ENCODE measurements around the gene CD300LF. TPM values are rescaled to one million over a fixed set of nuclear protein-coding genes. Genes with fewer than 3 reads are reported as not detected.

The CD300LF gene
- total RNA-seq, 2 experiments from 2014 or later: not detected

DNA sequence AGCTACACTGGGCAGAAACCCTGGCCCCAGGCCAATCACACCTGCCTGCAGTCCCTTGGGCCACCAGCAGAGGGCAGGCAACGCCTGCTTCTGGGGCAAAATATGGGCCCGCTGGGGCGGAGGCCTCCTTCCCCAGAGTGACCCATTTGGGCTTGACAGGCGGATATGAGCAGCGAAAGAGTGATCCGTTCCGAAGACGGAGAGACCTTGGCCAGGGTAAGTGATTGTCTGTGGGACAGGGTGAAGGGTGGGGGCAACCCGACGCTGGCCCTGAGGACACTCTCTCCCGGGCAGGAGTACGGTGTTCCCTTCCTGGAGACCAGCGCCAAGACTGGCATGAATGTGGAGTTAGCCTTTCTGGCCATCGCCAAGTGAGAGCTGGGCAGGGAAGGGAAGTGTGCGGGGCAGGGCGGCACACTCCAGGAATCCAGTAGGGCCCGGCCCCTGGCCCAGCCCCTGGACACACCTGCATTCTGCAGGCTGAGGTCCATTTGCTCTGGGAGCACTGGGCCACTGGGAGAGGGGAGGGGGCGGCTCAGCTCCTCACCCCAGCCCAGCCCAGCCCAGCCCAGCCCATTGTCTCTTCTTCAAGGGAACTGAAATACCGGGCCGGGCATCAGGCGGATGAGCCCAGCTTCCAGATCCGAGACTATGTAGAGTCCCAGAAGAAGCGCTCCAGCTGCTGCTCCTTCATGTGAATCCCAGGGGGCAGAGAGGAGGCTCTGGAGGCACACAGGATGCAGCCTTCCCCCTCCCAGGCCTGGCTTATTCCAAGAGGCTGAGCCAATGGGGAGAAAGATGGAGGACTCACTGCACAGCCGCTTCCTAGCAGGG is 32.2 kb upstream of the CD300LF start:
- no peaks in the 10 kb centered on the region for H3K9me3 Mint-ChIP-seq
- peaks cover 33% of the 10 kb centered on the region for H3K36me3 Mint-ChIP-seq (ENCODE audit: low read depth)
- peak overlapping the region; percentile 8 for H3K4me3 Mint-ChIP-seq
- H3K27me3 Mint-ChIP-seq: no peaks in the 10 kb centered on the region
- ChIA-PET POLR2A (interaction anchor here (0.8 to 9.2 kb wide), 11 partner anchors 9 to 128 kb away, joined by 3 to 98 read pairs (median 6); partner anchors contain the start of genes FDXR and NAT9), CTCF (interaction anchor here (0.5 to 4.7 kb wide), 23 partner anchors 8 to 235 kb away, joined by 3 to 77 read pairs (median 6); partner anchors contain the start of genes FDXR, NAT9 and RAB37)
- H3K4me1 Mint-ChIP-seq: peaks cover 72% of the 10 kb centered on the region
- DNase-seq: peak; percentile 89
- peak overlapping the region; percentile 91 for H3K27ac Mint-ChIP-seq

DNA sequence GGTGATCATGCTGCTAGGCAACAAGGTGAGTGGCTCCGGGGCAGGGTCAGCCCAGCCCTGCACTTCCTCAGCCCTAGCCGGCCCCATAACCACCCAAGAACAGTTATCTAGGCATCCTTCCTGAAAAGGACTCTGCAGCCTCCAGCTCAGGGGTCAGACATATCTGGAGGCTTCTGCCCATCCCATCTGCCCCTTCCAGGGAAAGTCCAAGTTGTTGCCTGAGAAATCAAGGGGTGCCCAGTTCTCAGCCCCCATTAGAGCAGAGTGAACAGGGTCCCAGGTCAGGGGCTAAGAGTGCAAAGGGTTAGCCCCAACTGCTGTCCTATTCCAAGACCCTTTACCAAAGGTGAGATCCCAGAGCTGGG is 31.6 kb upstream of the CD300LF start:
- H3K36me3 Mint-ChIP-seq (ENCODE audit: low read depth): peaks cover 28% of the 10 kb centered on the region
- peak overlapping the region; percentile 91 for H3K27ac Mint-ChIP-seq
- H3K9me3 Mint-ChIP-seq: no peaks in the 10 kb centered on the region
- ChIA-PET CTCF (interaction anchor here (0.5 to 4.7 kb wide), 12 partner anchors 7 to 236 kb away, joined by 3 to 77 read pairs (median 22); partner anchors contain the start of genes NAT9 and RAB37), POLR2A (interaction anchor here (1.2 to 9.2 kb wide), 6 partner anchors 10 to 128 kb away, joined by 3 to 98 read pairs (median 12); partner anchors contain the start of genes FDXR and NAT9)
- no peak overlapping the region for H3K4me3 Mint-ChIP-seq
- no peaks in the 10 kb centered on the region for H3K27me3 Mint-ChIP-seq
- H3K4me1 Mint-ChIP-seq: peaks cover 78% of the 10 kb centered on the region
- DNase-seq: no peak

DNA sequence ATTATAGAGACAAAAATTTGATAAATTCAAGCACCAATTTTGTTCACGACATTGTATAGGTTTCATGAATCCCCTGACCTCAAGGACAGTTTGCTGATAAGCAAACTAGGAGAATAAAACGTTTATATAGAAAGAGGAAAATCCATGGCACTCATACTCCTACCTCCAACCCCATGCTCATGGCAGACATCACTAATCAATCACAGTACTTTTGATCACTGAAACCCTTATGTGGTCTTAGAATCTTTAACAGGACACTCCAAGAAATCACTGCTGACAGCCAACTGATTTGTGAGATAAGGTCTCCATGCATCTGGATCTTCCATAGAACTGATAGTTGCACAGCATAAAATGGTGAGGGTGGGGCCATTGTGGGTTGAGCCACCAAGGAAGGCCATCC is 31.0 kb upstream of the CD300LF start:
- peak overlapping the region; percentile 91 for H3K27ac Mint-ChIP-seq
- H3K4me1 Mint-ChIP-seq: peaks cover 84% of the 10 kb centered on the region
- H3K9me3 Mint-ChIP-seq: no peaks in the 10 kb centered on the region
- DNase-seq: no peak
- POLR2A ChIA-PET: interaction anchor here (4.5 to 9.2 kb wide), 2 partner anchors 16 to 32 kb away, joined by 15 to 98 read pairs; partner anchors contain the start of gene NAT9
- no peaks in the 10 kb centered on the region for H3K27me3 Mint-ChIP-seq
- H3K4me3 Mint-ChIP-seq: no peak overlapping the region
- peaks cover 33% of the 10 kb centered on the region for H3K36me3 Mint-ChIP-seq (ENCODE audit: low read depth)
- CTCF ChIA-PET: interaction anchor here (0.9 to 4.7 kb wide), 8 partner anchors 14 to 118 kb away, joined by 4 to 77 read pairs (median 30); partner anchors contain the start of gene NAT9

DNA sequence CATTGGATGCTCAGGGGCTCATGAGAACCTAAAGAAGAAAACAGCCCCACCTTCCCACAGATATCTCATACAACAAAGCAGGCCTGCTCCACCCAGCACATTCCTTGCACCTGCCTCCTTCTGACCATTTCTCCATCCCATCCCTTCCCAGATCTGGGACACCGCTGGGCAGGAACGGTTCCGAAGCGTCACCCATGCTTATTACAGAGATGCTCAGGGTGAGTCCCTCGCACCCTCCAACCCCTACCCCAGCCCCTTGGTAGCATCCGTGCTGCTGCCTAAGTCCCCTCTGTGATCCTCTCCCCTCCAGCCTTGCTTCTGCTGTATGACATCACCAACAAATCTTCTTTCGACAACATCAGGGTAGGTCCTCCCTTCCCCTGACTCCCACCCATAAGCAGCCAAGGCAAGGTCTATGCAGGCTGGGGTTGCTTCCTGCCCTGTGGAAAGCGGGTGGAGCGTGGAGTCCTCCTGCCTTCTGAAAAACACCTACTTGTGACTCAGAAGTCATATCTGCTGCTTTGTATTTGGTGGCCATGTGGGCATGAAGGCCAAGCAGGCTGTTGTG is 30.3 kb upstream of the CD300LF start:
- no peak for DNase-seq
- ChIA-PET CTCF (interaction anchor here (0.7 to 2.8 kb wide), 11 partner anchors 8 to 219 kb away, joined by 3 to 39 read pairs (median 10); partner anchors contain the start of gene NAT9), POLR2A (interaction anchor here (0.8 to 2.8 kb wide), 9 partner anchors 8 to 130 kb away, joined by 3 to 18 read pairs (median 4); partner anchors contain the start of genes FDXR and NAT9)
- Mint-ChIP-seq H3K9me3 (no peaks in the 10 kb centered on the region), H3K27me3 (no peaks in the 10 kb centered on the region), H3K4me3 (peak overlapping the region; percentile 54), H3K27ac (peak overlapping the region; percentile 91), H3K36me3 (ENCODE audit: low read depth) (peaks cover 31% of the 10 kb centered on the region), H3K4me1 (peaks cover 91% of the 10 kb centered on the region)

DNA sequence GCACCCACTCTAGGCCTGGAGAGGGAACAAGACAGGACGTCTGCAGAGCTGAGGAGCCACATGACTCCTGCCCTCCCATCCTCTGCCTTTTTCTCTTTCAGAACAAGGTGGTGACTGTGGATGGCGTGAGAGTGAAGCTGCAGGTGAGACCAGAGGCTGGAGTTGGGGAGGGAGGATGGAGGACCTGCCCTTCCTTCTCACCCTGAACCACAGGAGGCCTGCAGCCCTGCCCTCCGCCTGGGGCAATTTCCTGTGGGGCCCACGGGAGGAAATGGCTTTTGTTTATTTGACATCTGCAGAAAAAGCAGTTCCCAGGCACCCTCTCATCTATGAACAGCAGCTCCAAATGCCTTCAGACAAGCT is 29.4 kb upstream of the CD300LF start:
- no peaks in the 10 kb centered on the region for H3K9me3 Mint-ChIP-seq
- peak; percentile 84 for DNase-seq
- peak overlapping the region; percentile 69 for H3K4me3 Mint-ChIP-seq
- ChIA-PET CTCF (interaction anchor here (0.6 to 2.8 kb wide), 15 partner anchors 9 to 220 kb away, joined by 3 to 39 read pairs (median 4); partner anchors contain the start of gene NAT9), POLR2A (interaction anchor here (0.7 to 2.8 kb wide), 10 partner anchors 9 to 131 kb away, joined by 3 to 18 read pairs (median 4); partner anchors contain the start of genes FDXR and NAT9)
- no peaks in the 10 kb centered on the region for H3K27me3 Mint-ChIP-seq
- peaks cover 31% of the 10 kb centered on the region for H3K36me3 Mint-ChIP-seq (ENCODE audit: low read depth)
- H3K4me1 Mint-ChIP-seq: peaks cover 91% of the 10 kb centered on the region
- peak overlapping the region; percentile 91 for H3K27ac Mint-ChIP-seq

DNA sequence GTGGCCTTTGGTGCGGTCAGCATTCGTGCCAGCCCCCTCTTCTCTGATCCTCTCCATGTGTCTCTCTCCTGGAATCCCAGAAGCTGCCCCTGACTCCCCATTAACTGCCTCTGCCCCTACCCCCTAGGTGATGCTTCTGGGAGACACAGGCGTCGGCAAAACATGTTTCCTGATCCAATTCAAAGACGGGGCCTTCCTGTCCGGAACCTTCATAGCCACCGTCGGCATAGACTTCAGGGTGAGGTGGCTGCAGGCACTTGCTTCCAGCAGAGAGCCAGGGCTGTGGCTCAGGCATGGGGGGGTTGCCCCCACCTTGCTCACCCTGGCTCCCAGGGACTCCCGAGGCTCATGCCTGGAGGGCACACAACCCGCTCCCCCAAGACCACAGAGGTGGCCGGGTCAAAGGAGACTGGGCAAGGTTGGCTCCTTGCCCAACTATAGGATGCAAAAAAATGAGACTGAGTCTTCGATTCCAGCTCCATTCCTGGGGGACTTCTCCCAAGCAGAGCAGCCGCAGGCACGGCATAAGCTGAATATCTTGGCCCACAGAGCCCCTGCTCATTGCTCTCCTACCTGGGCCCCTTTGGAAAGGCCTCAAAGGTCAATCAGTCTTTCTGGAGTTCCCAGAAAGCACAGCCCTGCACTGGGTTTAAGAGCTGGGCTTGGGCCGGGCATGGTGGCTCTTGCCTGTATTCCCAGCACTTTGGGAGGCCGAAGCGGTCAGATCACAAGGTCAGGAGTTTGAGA is 28.1 kb upstream of the CD300LF start:
- H3K4me3 Mint-ChIP-seq: no peak overlapping the region
- ChIA-PET CTCF (interaction anchor here (1.1 to 2.8 kb wide), 8 partner anchors 10 to 217 kb away, joined by 3 to 39 read pairs (median 12); no protein-coding TSS in a partner anchor), POLR2A (interaction anchor here (0.7 to 2.8 kb wide), 7 partner anchors 10 to 132 kb away, joined by 3 to 18 read pairs (median 8); partner anchors contain the start of gene FDXR)
- H3K27me3 Mint-ChIP-seq: peaks cover 5% of the 10 kb centered on the region
- no peak for DNase-seq
- peaks cover 31% of the 10 kb centered on the region for H3K36me3 Mint-ChIP-seq (ENCODE audit: low read depth)
- H3K4me1 Mint-ChIP-seq: peaks cover 86% of the 10 kb centered on the region
- H3K9me3 Mint-ChIP-seq: no peaks in the 10 kb centered on the region
- peak overlapping the region; percentile 91 for H3K27ac Mint-ChIP-seq

DNA sequence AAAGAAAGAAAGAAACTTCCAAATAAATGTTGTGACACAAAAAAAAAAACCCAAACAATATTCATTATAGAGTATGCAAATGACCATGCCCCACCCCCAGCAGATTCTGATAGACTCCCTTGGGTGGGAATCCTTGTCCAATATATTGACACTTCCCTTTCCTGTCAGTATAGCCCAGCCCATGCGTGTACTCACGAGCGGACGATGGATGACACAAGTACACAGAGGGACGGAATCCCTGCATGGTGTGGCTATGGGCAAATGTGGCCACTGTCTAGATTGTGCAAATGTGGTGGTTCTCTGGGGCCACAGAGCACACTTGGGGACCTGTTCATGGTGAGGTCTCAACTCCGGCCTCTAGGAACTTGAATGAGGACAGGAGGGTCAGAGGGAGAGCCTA is 27.4 kb upstream of the CD300LF start:
- H3K36me3 Mint-ChIP-seq (ENCODE audit: low read depth): peaks cover 31% of the 10 kb centered on the region
- peak overlapping the region; percentile 61 for H3K27ac Mint-ChIP-seq
- peaks cover 86% of the 10 kb centered on the region for H3K4me1 Mint-ChIP-seq

DNA sequence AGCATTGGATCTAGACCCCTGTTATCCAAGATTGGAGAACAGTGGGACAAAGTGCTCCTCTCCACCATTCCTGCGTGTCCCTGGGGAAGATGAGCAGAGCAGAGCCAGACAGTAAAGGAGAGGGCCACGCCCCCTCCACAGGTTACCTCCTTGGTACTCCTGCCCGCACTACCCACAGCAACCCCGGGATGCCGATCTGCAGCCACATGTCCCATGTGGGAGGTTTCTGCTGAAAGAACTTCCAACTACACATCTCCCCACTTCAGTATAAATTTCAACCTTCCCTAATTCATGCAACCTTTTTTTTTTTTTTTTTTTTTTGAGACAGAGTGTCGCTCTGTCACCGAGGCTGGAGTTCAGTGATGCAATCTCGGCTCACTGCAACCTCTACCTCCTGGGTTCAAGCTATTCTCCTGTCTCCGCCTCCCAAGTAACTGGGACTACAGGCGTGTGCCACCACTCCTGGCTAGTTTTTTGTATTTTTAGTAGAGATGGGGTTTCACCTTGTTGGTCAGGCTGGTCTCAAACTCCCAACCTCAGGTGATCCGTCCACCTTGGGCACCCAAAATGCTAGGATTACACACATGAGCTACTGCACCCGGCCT is 26.6 kb upstream of the CD300LF start:
- H3K4me3 Mint-ChIP-seq: peak overlapping the region; percentile 87
- H3K27ac Mint-ChIP-seq: peak overlapping the region; percentile 89
- H3K27me3 Mint-ChIP-seq: peaks cover 5% of the 10 kb centered on the region
- POLR2A ChIA-PET: interaction anchor here (1.0 to 4.6 kb wide), 11 partner anchors 8 to 777 kb away, joined by 3 to 44 read pairs (median 14); partner anchors contain the start of genes CD300A, FDXR, NAT9 and TSEN54
- CTCF ChIA-PET: interaction anchor here (0.5 to 6.2 kb wide), 9 partner anchors 7 to 273 kb away, joined by 3 to 255 read pairs (median 6); partner anchors contain the start of genes MRPL58 and NHERF1
- H3K36me3 Mint-ChIP-seq (ENCODE audit: low read depth): peaks cover 28% of the 10 kb centered on the region
- no peaks in the 10 kb centered on the region for H3K9me3 Mint-ChIP-seq
- peak; percentile 51 for DNase-seq
- peaks cover 79% of the 10 kb centered on the region for H3K4me1 Mint-ChIP-seq

More for the DNA sequence above, 27.4 kb upstream of the CD300LF start:
- no peak overlapping the region for H3K4me3 Mint-ChIP-seq
- ChIA-PET POLR2A (no interaction called here), CTCF (interaction anchor here (1.2 to 6.2 kb wide), 3 partner anchors 15 to 83 kb away, joined by 4 to 255 read pairs (median 93); no protein-coding TSS in a partner anchor)
- peaks cover 5% of the 10 kb centered on the region for H3K27me3 Mint-ChIP-seq
- no peak for DNase-seq
- H3K9me3 Mint-ChIP-seq: no peaks in the 10 kb centered on the region

DNA sequence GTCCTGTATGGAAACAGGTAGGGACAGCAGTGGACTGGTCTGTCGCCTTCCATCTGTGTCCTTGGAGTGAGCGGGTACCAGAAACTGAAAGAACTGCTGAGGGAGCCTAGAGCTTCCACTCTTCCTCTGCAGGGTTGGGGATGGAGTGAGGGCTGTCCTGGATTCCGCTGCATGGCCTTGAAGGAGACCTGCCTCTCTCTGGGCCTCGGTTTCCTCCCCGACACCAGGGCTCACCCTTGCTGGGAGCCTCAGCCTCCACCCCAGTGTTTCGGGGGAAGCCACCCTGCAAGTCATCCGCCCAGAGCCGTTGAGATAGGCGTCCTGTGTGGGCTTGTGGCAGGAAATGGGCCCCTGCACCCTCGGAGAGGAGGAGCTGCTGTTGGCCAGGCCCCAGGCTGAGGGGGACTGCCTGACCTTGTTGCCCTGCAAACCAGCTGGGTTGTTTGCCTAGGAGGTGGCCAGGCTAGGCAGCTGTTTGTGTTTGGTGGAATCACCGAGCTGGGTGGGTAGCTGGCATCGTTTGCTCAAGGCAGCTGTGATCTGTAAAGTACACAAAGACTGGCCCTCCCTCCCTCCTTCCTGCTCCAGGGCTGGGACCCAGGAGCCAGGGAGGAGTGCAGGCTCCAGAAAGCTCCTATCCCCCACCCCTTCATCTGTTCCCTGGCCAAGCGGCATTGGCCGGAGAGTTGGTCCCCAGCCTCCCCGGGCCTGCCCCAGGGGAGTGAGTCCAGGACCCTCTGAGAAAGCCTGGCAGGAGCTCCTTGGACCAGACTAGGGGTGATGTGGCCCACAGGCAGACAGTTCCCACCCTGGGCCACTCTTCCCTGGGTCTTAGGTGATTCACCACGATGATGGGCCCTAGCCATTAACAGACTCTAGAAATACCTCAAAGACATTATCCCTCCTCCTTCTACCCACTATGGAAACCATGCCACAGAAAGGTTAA is 25.6 kb upstream of the CD300LF start:
- CTCF ChIA-PET: interaction anchor here (0.5 to 6.2 kb wide), 39 partner anchors 8 to 272 kb away, joined by 3 to 255 read pairs (median 5); partner anchors contain the start of genes CD300A, FDXR, NAT9 and NHERF1
- peaks cover 18% of the 10 kb centered on the region for H3K36me3 Mint-ChIP-seq (ENCODE audit: low read depth)
- H3K4me3 Mint-ChIP-seq: peak overlapping the region; percentile 87
- peaks cover 5% of the 10 kb centered on the region for H3K27me3 Mint-ChIP-seq
- H3K4me1 Mint-ChIP-seq: peaks cover 69% of the 10 kb centered on the region
- DNase-seq: peak; percentile 92
- POLR2A ChIA-PET: interaction anchor here (0.6 to 4.6 kb wide), 20 partner anchors 9 to 778 kb away, joined by 3 to 44 read pairs (median 4); partner anchors contain the start of genes CD300A, FDXR, NAT9 and TSEN54
- H3K9me3 Mint-ChIP-seq: no peaks in the 10 kb centered on the region
- H3K27ac Mint-ChIP-seq: peak overlapping the region; percentile 89

DNA sequence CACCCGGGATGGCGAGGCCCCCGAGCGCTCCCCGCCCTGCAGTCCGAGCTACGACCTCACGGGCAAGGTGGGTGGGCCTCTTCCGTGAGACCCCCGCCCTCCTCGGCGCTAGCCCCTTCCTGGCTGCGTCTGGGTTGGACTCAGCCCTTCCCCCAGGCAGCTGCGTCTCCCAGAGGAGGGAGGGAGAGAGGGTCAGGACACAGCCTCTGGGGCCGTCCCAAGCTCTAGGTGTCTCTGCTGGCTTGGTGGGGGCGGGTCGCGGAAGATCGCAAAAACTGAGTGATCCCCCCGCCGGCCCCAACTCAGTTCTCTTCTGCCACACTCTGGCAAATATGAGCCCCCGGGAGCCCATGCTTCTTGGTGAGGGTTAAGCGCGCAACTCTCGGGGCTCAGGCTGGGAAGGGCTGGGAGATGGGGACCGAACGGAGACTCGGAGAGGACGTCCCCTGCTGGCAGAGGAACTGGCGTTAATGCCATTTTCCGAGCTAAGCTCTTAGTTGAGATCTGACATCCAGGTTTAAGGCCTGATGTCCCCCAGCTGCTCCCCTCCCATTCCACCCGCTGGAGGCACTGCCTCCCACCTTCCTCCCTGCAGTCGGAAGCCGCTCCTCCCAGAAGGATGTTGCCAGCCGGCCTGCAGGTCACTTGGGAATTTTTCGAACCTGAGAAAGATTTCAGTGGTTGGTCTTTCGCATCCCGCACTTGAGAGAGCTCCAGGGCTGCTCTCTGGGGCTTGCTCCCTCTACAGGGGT is 24.8 kb upstream of the CD300LF start:
- CTCF ChIA-PET: interaction anchor here (0.6 to 6.2 kb wide), 38 partner anchors 8 to 271 kb away, joined by 3 to 255 read pairs (median 5); partner anchors contain the start of genes CD300A, CD300H, NAT9 and NHERF1

More for the DNA sequence above, 24.8 kb upstream of the CD300LF start:
- H3K27me3 Mint-ChIP-seq: peaks cover 5% of the 10 kb centered on the region
- H3K4me3 Mint-ChIP-seq: peak overlapping the region; percentile 87
- H3K4me1 Mint-ChIP-seq: peaks cover 61% of the 10 kb centered on the region
- POLR2A ChIA-PET: interaction anchor here (0.6 to 4.6 kb wide), 16 partner anchors 10 to 144 kb away, joined by 3 to 44 read pairs (median 6); partner anchors contain the start of genes FDXR and NAT9
- peaks cover 10% of the 10 kb centered on the region for H3K36me3 Mint-ChIP-seq (ENCODE audit: low read depth)
- peak overlapping the region; percentile 89 for H3K27ac Mint-ChIP-seq
- peak; percentile 60 for DNase-seq
- no peaks in the 10 kb centered on the region for H3K9me3 Mint-ChIP-seq

All from activated CD4-positive, alpha-beta memory T cell treated with anti-CD3 and anti-CD28 coated beads, Interleukin-2, amount 10 ng/mL, durations not matched to agents 7 days and 5 days (primary cell).